ENCODE results near the gene ABCA9.
"Not testable (repeated sequence)": the region's sequence is repeated elsewhere in the genome, so short reads cannot be mapped to it uniquely, and the experiment has no call there.

The ABCA9 gene

GRCh38 chr17:69031839-69032238 lies 28.9 kb downstream of the ABCA9 start:
- no peak for DNase-seq

GRCh38 chr17:69030169-69030568 lies 30.6 kb downstream of the ABCA9 start:
- no peak for DNase-seq

GRCh38 chr17:69018687-69019086 lies 42.0 kb downstream of the ABCA9 start:
- DNase-seq, result no peak

GRCh38 chr17:69018022-69018615 lies 42.6 kb downstream of the ABCA9 start:
- DNase-seq, result no peak

GRCh38 chr17:69015631-69016030 lies 45.1 kb downstream of the ABCA9 start:
- DNase-seq, result no peak

GRCh38 chr17:69012895-69013805 lies 47.6 kb downstream of the ABCA9 start:
- DNase-seq, result no peak

- no peak for DNase-seq
These were observed 50.8 kb downstream of the ABCA9 start for GRCh38 chr17:69009930-69010329.

- DNase-seq, result not testable (repeated sequence)
These were observed 56.0 kb downstream of the ABCA9 start for GRCh38 chr17:69004759-69005158.

- DNase-seq, result not testable (repeated sequence)
These were observed 61.0 kb downstream of the ABCA9 start for GRCh38 chr17:68999743-69000142.

- no peak for DNase-seq
These were observed 67.6 kb downstream of the ABCA9 start for GRCh38 chr17:68993112-68993511.

- DNase-seq, result no peak
These were observed 72.8 kb downstream of the ABCA9 start for GRCh38 chr17:68987966-68988365.

GRCh38 chr17:68981288-68981687 lies 79.4 kb downstream of the ABCA9 start:
- DNase-seq, result no peak

GRCh38 chr17:68973098-68973846 lies 87.5 kb downstream of the ABCA9 start:
- no peak for DNase-seq

GRCh38 chr17:68972119-68972704 lies 88.5 kb downstream of the ABCA9 start:
- no peak for DNase-seq

- no peak for DNase-seq
These were observed 91.6 kb downstream of the ABCA9 start for GRCh38 chr17:68969101-68969500.

GRCh38 chr17:68963958-68964357 lies 96.8 kb downstream of the ABCA9 start:
- no peak for DNase-seq

- peak; percentile 77 for DNase-seq
These were observed 99.4 kb downstream of the ABCA9 start for GRCh38 chr17:68961214-68961882.

GRCh38 chr17:68959117-68959516 lies 101.6 kb downstream of the ABCA9 start:
- not testable (repeated sequence) for DNase-seq

GRCh38 chr17:68957944-68958343 lies 102.8 kb downstream of the ABCA9 start:
- DNase-seq, result no peak

- DNase-seq, result peak; percentile 16
These were observed 105.4 kb downstream of the ABCA9 start, which contains the start of gene ABCA8 for GRCh38 chr17:68955181-68955841. Gene ABCA8 (minus strand): TSS chr17:68955392. CDS start chr17:68942034, 13,358 bp downstream.

GRCh38 chr17:68954146-68954896 lies 106.4 kb downstream of the ABCA9 start:
- DNase-seq, result no peak
